WTC11 (cell line): ENCODE results near the gene RPTN. TPM values are rescaled to one million over a fixed set of nuclear protein-coding genes. Genes with fewer than 3 reads are reported as not detected.

Source experiments
- ATAC-seq: fragments of 200-7000 bp; cut with Tn5 transposase; 2 replicates; pipeline ENCODE4 v1.10.0; 2021; ENCODE audit warnings: mild to moderate bottlenecking, moderate library complexity
- CTCF ChIA-PET: fragments of 300-600 bp; sonication (Branson Sonifier 250); formaldehyde crosslinking; loops from one replicate; lab custom pipeline; 2021; ENCODE audit warnings: antibody characterized with exemption; lab: Charles Lee
- POLR2A ChIA-PET: fragments of 350-600 bp; sonication (Branson Sonifier 250); formaldehyde crosslinking; loops from one replicate; lab custom pipeline; 2021; ENCODE audit warnings: antibody characterized with exemption; lab: Charles Lee
- DNase-seq: peaks from one replicate; pipeline ENCODE4 v3.0.0; 2021; ENCODE audit warnings: low spot score
- H3K27ac Mint-ChIP-seq: 2 replicates; pipeline ENCODE4 v1.8.0; 2021; ENCODE audit warnings: mixed read lengths
- H3K27me3 Mint-ChIP-seq: 2 replicates; pipeline ENCODE4 v1.8.0; 2021; ENCODE audit warnings: low read depth, mild to moderate bottlenecking, moderate library complexity, mixed read lengths
- H3K36me3 Mint-ChIP-seq: 2 replicates; pipeline ENCODE4 v1.8.0; 2021; ENCODE audit warnings: mixed read lengths
- H3K4me1 Mint-ChIP-seq: 2 replicates; pipeline ENCODE4 v1.8.0; 2022; ENCODE audit warnings: mixed read lengths
- H3K4me3 Mint-ChIP-seq: 2 replicates; pipeline ENCODE4 v1.8.0; 2021; ENCODE audit warnings: mild to moderate bottlenecking, moderate library complexity, mixed read lengths
- H3K9me3 Mint-ChIP-seq: 2 replicates; pipeline ENCODE4 v1.8.0; 2021; ENCODE audit warnings: mixed read lengths
- CREB1 ChIP-seq: sonication (generic); formaldehyde crosslinking; IDR thresholded peaks from 2 replicates; pipeline ENCODE4 v1.8.0; 2023; ENCODE audit warnings: mild to moderate bottlenecking, missing genetic modification reagents
- FOXJ3 ChIP-seq: sonication (generic); formaldehyde crosslinking; IDR thresholded peaks from 2 replicates; pipeline ENCODE4 v1.9.0; 2021; ENCODE audit warnings: missing genetic modification reagents, mild to moderate bottlenecking, borderline replicate concordance
- GRHL2 ChIP-seq: fragments of 250-450 bp; sonication (Bioruptor Pico); IDR thresholded peaks from 2 replicates; pipeline ENCODE4 v1.8.0; 2022; ENCODE audit warnings: mild to moderate bottlenecking, moderate library complexity; ENCODE audit not compliant: insufficient replicate concordance, severe bottlenecking
- GTF2I ChIP-seq: fragments of 250-450 bp; sonication (Bioruptor Pico); conservative IDR thresholded peaks from 2 replicates; pipeline ENCODE4 v1.4.0; 2021; ENCODE audit warnings: mild to moderate bottlenecking
- HMGA2 ChIP-seq: fragments of 250-450 bp; sonication (Bioruptor Pico); IDR thresholded peaks from 2 replicates; pipeline ENCODE4 v1.4.0; 2021; ENCODE audit warnings: mild to moderate bottlenecking, moderate library complexity
- MYBL2 ChIP-seq: sonication (generic); formaldehyde crosslinking; IDR thresholded peaks from 2 replicates; pipeline ENCODE4 v1.8.1; 2023; ENCODE audit warnings: mild to moderate bottlenecking, moderate library complexity, missing genetic modification reagents
- NFYB ChIP-seq: sonication (generic); formaldehyde crosslinking; conservative IDR thresholded peaks from 2 replicates; pipeline ENCODE4 v1.8.0; 2022; ENCODE audit warnings: low read depth, missing genetic modification reagents
- PRRX2 ChIP-seq: fragments of 250-450 bp; sonication (Bioruptor Pico); IDR thresholded peaks from 2 replicates; pipeline ENCODE4 v1.8.0; 2021; ENCODE audit warnings: mild to moderate bottlenecking
- RORB ChIP-seq: fragments of 250-450 bp; sonication (Bioruptor Pico); IDR thresholded peaks from 2 replicates; pipeline ENCODE4 v1.9.0; 2021; ENCODE audit warnings: mild to moderate bottlenecking
- SP1 ChIP-seq: sonication (generic); formaldehyde crosslinking; conservative IDR thresholded peaks from 2 replicates; pipeline ENCODE4 v1.8.1; 2022; ENCODE audit warnings: missing genetic modification reagents
- ZBTB21 ChIP-seq: sonication (generic); formaldehyde crosslinking; IDR thresholded peaks from 2 replicates; pipeline ENCODE4 v1.8.1; 2023; ENCODE audit warnings: mild to moderate bottlenecking, missing genetic modification reagents, borderline replicate concordance
- ZNF219 ChIP-seq: sonication (generic); formaldehyde crosslinking; IDR thresholded peaks from 2 replicates; pipeline ENCODE4 v1.8.0; 2023; ENCODE audit warnings: missing genetic modification reagents, mild to moderate bottlenecking, borderline replicate concordance
- ZNF423 ChIP-seq: fragments of 250-450 bp; sonication (Bioruptor Pico); IDR thresholded peaks from 2 replicates; pipeline ENCODE4 v2.1.2; 2022; ENCODE audit warnings: mild to moderate bottlenecking, moderate library complexity
- total RNA-seq: library from RNA; stranded (reverse); gene quantifications from 3 replicates; pipeline ENCODE4 v1.2.3, GENCODE V29; 2021
- TF ChIP-seq, protein P1 (sequence below): fragments of 250-450 bp; sonication (Bioruptor Pico); IDR thresholded peaks from 2 replicates; pipeline ENCODE4 v2.1.2; 2022; ENCODE audit warnings: mild to moderate bottlenecking, moderate library complexity
- TF ChIP-seq, protein P2 (sequence below): sonication (generic); formaldehyde crosslinking; IDR thresholded peaks from 2 replicates; pipeline ENCODE4 v1.8.0; 2022; ENCODE audit warnings: missing genetic modification reagents
- TF ChIP-seq, protein P3 (sequence below): sonication (generic); formaldehyde crosslinking; IDR thresholded peaks from 2 replicates; pipeline ENCODE4 v1.8.1; 2022; ENCODE audit warnings: mild to moderate bottlenecking, moderate library complexity, missing genetic modification reagents
- TF ChIP-seq, protein P4 (sequence below): sonication (generic); formaldehyde crosslinking; IDR thresholded peaks from 2 replicates; pipeline ENCODE4 v1.8.0; 2023; ENCODE audit warnings: missing genetic modification reagents, mild to moderate bottlenecking, borderline replicate concordance
- TF ChIP-seq, protein P5 (sequence below): sonication (generic); formaldehyde crosslinking; IDR thresholded peaks from 2 replicates; pipeline ENCODE4 v1.8.1; 2022; ENCODE audit warnings: low read depth, mild to moderate bottlenecking, moderate library complexity, missing genetic modification reagents, borderline replicate concordance
- TF ChIP-seq, protein P6 (sequence below): fragments of 200-600 bp; IDR thresholded peaks from 2 replicates; pipeline ENCODE4 v1.8.0; 2022; ENCODE audit warnings: antibody characterized with exemption

Gene RPTN
- total RNA-seq, 1 experiment from 2014 or later, result not detected

DNA sequence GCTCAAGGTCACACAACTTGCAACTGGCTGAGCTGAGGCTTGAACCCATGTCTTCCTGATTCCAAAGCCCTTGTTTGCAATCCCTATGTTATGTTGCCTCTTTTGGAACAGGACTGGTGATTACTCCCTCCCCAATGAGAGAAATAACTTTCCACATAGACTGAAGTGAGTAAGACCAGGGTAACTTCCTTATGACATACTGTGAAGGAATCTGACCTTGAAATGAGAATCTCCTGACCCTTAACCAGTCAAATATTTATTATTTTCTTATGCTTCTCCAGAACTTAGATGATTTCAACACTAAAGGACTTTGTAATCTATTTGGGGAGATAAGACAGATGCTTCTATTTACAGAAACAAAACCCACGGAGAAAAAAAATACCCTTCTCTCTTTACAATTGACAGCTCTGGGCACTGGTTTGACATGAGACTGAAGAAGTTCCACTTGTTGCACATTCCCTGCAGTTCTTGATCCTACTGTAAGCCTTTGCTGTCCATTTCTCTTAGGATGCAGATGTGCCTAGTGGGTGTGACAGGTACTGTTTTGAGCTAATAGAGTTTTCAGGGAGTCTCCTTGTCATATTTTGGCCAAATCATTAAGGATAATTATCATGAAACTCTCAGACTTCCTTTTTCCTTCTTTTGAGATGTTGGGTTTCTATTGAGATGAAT is 3.9 kb upstream of the RPTN start:
- peaks cover 14% of the 10 kb centered on the region for H3K27me3 Mint-ChIP-seq
- no peak overlapping the region for H3K27ac Mint-ChIP-seq
- DNase-seq (no peak), ATAC-seq (no peak)
- H3K9me3 Mint-ChIP-seq, result peaks cover 84% of the 10 kb centered on the region
- no peaks in the 10 kb centered on the region for H3K4me1 Mint-ChIP-seq
- peaks cover 25% of the 10 kb centered on the region for H3K36me3 Mint-ChIP-seq
- H3K4me3 Mint-ChIP-seq, result no peak overlapping the region
- TF ChIP-seq SP1 (CRISPR knock-in tag) (no peak), ZBTB21 (CRISPR knock-in tag) (no peak), HMGA2 (no peak), GTF2I (no peak), NFYB (no peak), PRRX2 (no peak), MYBL2 (no peak), GRHL2 (CRISPR knock-in tag) (no peak), RORB (CRISPR knock-in tag) (no peak), FOXJ3 (CRISPR knock-in tag) (no peak), ZNF219 (no peak), ZNF423 (CRISPR knock-in tag) (no peak), CREB1 (no peak)
- TF ChIP-seq, protein P1, sequence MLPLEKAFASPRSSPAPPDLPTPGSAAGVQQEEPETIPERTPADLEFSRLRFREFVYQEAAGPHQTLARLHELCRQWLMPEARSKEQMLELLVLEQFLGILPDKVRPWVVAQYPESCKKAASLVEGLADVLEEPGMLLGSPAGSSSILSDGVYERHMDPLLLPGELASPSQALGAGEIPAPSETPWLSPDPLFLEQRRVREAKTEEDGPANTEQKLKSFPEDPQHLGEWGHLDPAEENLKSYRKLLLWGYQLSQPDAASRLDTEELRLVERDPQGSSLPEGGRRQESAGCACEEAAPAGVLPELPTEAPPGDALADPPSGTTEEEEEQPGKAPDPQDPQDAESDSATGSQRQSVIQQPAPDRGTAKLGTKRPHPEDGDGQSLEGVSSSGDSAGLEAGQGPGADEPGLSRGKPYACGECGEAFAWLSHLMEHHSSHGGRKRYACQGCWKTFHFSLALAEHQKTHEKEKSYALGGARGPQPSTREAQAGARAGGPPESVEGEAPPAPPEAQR (CRISPR knock-in tag), result no peak
- TF ChIP-seq, protein P2, sequence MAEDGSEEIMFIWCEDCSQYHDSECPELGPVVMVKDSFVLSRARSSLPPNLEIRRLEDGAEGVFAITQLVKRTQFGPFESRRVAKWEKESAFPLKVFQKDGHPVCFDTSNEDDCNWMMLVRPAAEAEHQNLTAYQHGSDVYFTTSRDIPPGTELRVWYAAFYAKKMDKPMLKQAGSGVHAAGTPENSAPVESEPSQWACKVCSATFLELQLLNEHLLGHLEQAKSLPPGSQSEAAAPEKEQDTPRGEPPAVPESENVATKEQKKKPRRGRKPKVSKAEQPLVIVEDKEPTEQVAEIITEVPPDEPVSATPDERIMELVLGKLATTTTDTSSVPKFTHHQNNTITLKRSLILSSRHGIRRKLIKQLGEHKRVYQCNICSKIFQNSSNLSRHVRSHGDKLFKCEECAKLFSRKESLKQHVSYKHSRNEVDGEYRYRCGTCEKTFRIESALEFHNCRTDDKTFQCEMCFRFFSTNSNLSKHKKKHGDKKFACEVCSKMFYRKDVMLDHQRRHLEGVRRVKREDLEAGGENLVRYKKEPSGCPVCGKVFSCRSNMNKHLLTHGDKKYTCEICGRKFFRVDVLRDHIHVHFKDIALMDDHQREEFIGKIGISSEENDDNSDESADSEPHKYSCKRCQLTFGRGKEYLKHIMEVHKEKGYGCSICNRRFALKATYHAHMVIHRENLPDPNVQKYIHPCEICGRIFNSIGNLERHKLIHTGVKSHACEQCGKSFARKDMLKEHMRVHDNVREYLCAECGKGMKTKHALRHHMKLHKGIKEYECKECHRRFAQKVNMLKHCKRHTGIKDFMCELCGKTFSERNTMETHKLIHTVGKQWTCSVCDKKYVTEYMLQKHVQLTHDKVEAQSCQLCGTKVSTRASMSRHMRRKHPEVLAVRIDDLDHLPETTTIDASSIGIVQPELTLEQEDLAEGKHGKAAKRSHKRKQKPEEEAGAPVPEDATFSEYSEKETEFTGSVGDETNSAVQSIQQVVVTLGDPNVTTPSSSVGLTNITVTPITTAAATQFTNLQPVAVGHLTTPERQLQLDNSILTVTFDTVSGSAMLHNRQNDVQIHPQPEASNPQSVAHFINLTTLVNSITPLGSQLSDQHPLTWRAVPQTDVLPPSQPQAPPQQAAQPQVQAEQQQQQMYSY (CRISPR knock-in tag), result no peak
- TF ChIP-seq, protein P3, sequence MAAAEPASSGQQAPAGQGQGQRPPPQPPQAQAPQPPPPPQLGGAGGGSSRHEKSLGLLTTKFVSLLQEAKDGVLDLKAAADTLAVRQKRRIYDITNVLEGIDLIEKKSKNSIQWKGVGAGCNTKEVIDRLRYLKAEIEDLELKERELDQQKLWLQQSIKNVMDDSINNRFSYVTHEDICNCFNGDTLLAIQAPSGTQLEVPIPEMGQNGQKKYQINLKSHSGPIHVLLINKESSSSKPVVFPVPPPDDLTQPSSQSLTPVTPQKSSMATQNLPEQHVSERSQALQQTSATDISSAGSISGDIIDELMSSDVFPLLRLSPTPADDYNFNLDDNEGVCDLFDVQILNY, result no peak
- TF ChIP-seq, protein P4, sequence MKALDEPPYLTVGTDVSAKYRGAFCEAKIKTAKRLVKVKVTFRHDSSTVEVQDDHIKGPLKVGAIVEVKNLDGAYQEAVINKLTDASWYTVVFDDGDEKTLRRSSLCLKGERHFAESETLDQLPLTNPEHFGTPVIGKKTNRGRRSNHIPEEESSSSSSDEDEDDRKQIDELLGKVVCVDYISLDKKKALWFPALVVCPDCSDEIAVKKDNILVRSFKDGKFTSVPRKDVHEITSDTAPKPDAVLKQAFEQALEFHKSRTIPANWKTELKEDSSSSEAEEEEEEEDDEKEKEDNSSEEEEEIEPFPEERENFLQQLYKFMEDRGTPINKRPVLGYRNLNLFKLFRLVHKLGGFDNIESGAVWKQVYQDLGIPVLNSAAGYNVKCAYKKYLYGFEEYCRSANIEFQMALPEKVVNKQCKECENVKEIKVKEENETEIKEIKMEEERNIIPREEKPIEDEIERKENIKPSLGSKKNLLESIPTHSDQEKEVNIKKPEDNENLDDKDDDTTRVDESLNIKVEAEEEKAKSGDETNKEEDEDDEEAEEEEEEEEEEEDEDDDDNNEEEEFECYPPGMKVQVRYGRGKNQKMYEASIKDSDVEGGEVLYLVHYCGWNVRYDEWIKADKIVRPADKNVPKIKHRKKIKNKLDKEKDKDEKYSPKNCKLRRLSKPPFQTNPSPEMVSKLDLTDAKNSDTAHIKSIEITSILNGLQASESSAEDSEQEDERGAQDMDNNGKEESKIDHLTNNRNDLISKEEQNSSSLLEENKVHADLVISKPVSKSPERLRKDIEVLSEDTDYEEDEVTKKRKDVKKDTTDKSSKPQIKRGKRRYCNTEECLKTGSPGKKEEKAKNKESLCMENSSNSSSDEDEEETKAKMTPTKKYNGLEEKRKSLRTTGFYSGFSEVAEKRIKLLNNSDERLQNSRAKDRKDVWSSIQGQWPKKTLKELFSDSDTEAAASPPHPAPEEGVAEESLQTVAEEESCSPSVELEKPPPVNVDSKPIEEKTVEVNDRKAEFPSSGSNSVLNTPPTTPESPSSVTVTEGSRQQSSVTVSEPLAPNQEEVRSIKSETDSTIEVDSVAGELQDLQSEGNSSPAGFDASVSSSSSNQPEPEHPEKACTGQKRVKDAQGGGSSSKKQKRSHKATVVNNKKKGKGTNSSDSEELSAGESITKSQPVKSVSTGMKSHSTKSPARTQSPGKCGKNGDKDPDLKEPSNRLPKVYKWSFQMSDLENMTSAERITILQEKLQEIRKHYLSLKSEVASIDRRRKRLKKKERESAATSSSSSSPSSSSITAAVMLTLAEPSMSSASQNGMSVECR, result no peak
- TF ChIP-seq, protein P5, sequence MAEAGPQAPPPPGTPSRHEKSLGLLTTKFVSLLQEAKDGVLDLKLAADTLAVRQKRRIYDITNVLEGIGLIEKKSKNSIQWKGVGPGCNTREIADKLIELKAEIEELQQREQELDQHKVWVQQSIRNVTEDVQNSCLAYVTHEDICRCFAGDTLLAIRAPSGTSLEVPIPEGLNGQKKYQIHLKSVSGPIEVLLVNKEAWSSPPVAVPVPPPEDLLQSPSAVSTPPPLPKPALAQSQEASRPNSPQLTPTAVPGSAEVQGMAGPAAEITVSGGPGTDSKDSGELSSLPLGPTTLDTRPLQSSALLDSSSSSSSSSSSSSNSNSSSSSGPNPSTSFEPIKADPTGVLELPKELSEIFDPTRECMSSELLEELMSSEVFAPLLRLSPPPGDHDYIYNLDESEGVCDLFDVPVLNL, result no peak
- TF ChIP-seq, protein P6, sequence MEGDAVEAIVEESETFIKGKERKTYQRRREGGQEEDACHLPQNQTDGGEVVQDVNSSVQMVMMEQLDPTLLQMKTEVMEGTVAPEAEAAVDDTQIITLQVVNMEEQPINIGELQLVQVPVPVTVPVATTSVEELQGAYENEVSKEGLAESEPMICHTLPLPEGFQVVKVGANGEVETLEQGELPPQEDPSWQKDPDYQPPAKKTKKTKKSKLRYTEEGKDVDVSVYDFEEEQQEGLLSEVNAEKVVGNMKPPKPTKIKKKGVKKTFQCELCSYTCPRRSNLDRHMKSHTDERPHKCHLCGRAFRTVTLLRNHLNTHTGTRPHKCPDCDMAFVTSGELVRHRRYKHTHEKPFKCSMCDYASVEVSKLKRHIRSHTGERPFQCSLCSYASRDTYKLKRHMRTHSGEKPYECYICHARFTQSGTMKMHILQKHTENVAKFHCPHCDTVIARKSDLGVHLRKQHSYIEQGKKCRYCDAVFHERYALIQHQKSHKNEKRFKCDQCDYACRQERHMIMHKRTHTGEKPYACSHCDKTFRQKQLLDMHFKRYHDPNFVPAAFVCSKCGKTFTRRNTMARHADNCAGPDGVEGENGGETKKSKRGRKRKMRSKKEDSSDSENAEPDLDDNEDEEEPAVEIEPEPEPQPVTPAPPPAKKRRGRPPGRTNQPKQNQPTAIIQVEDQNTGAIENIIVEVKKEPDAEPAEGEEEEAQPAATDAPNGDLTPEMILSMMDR, result no peak
- ChIA-PET POLR2A (no interaction called here), CTCF (no interaction called here)
